ENCODE data around the gene MACROH2A2. TPM values are rescaled to one million over a fixed set of nuclear protein-coding genes. Genes with fewer than 3 reads are reported as not detected.

MACROH2A2 gene
- total and polyA plus RNA-seq, 2 of the 13 experiments (the other 11 are each of a cell fraction or from before 2014, with no cell fraction given) = 9.8 to 43.1 TPM

- TF ChIP-seq MTERF4 (CRISPR knock-in tag; IDR thresholded peaks at IDR 0.05) (no peak), KAT2B (IDR thresholded peaks at IDR 0.05; ENCODE audit: borderline replicate concordance, low read depth, low read length) (no peak), STAG1 (CRISPR knock-in tag; IDR thresholded peaks at IDR 0.05) (peak; percentile 85), ZSCAN20 (CRISPR knock-in tag; IDR thresholded peaks at IDR 0.05; ENCODE audit: borderline replicate concordance) (0 out of 2 replicates have a peak, but pooled peaks have one; percentile 31), TEAD3 (CRISPR knock-in tag; optimal IDR thresholded peaks at IDR 0.05; ENCODE audit: borderline replicate concordance) (peak; percentile 60), FOXC1 (CRISPR knock-in tag; IDR thresholded peaks at IDR 0.05; ENCODE audit: borderline replicate concordance) (no peak), SMAD9 (CRISPR knock-in tag; IDR thresholded peaks at IDR 0.05) (no peak), TARDBP (CRISPR knock-in tag; IDR thresholded peaks at IDR 0.05) (peak; percentile 75; the same call in 1 of the 2 replicates), SNAPC4 (CRISPR knock-in tag; IDR thresholded peaks at IDR 0.05) (peak; percentile 65; the same call in 1 of the 2 replicates), ZNF510 (CRISPR knock-in tag; IDR thresholded peaks at IDR 0.05; ENCODE audit: low read depth) (no peak), ZNF296 (CRISPR knock-in tag; conservative IDR thresholded peaks at IDR 0.05) (no peak), NFKB2 (CRISPR knock-in tag; IDR thresholded peaks at IDR 0.05; ENCODE audit: borderline replicate concordance) (peak; percentile 41; the same call in 1 of the 2 replicates), FOXK1 (CRISPR knock-in tag; IDR thresholded peaks at IDR 0.05; ENCODE audit: borderline replicate concordance, low read depth) (peak; percentile 13; the same call in 1 of the 2 replicates), HNRNPLL (IDR thresholded peaks at IDR 0.05; ENCODE audit: low read depth, low read length, poor library complexity, severe bottlenecking) (no peak), ZNF180 (CRISPR knock-in tag; IDR thresholded peaks at IDR 0.05; ENCODE audit: borderline replicate concordance, low read depth) (no peak), CBX2 (IDR thresholded peaks at IDR 0.05; ENCODE audit: low read depth, low read length) (no peak), CBX2 (CRISPR knock-in tag; IDR thresholded peaks at IDR 0.05; ENCODE audit: low read depth) (no peak), MTA3 (CRISPR knock-in tag; IDR thresholded peaks at IDR 0.05) (no peak), KLF15 (CRISPR knock-in tag; IDR thresholded peaks at IDR 0.05; ENCODE audit: borderline replicate concordance) (no peak), DNMT3B (CRISPR knock-in tag; conservative IDR thresholded peaks at IDR 0.05) (no peak), ZNF713 (CRISPR knock-in tag; IDR thresholded peaks at IDR 0.05) (no peak), ZNF570 (CRISPR knock-in tag; IDR thresholded peaks at IDR 0.05; ENCODE audit: borderline replicate concordance) (no peak), SNRNP70 (IDR thresholded peaks at IDR 0.05; ENCODE audit: low read depth, low read length) (no peak), ZC3H13 (CRISPR knock-in tag; IDR thresholded peaks at IDR 0.05) (peak; percentile 60; the same call in 1 of the 2 replicates), ZBTB1 (CRISPR knock-in tag; IDR thresholded peaks at IDR 0.05; ENCODE audit: borderline replicate concordance) (no peak), ADNP (CRISPR knock-in tag; IDR thresholded peaks at IDR 0.05) (no peak)
Measured at GRCh38 chr10:70146489-70147258, 94.0 kb downstream of the MACROH2A2 start, which contains the start of gene TYSND1 (continued).
